GM12878 (cell line): ENCODE results near the gene LPIN2. TPM values are rescaled to one million over a fixed set of nuclear protein-coding genes. Genes with fewer than 3 reads are reported as not detected.

Experiments
- ASH2L ChIP-seq: fragments of 300-600, 200-600 bp; sonication (generic); IDR thresholded peaks from 2 replicates; pipeline ENCODE4 v1.6.1; 2017; ENCODE audit warnings: low read depth, mild to moderate bottlenecking, borderline replicate concordance
- BACH1 ChIP-seq: fragments of 450-650 bp; IDR thresholded peaks from 2 replicates; pipeline ENCODE4 v1.6.1; 2017; ENCODE audit warnings: mild to moderate bottlenecking, borderline replicate concordance
- CEBPB ChIP-seq, 2 experiments: fragments of 150-350 bp in 1 of 2; IDR thresholded peaks; 2 replicates each; pipeline ENCODE4 v1.6.1; 2012 to 2014; ENCODE audit warnings: low read depth in 2 of 2, low read length in 2 of 2, borderline replicate concordance in 1 of 2, inconsistent platforms in 1 of 2
- CEBPZ ChIP-seq: fragments of 150-350 bp; IDR thresholded peaks from 2 replicates; pipeline ENCODE4 v1.6.1; 2016; ENCODE audit warnings: low read depth, low read length
- CREM ChIP-seq: IDR thresholded peaks from 2 replicates; pipeline ENCODE4 v1.6.1; 2014; ENCODE audit warnings: antibody characterized with exemption, low read depth
- CUX1 ChIP-seq: IDR thresholded peaks from 2 replicates; pipeline ENCODE4 v1.6.1; 2012; ENCODE audit warnings: improper control_type of control experiment, low read depth, low read length; ENCODE audit not compliant: insufficient replicate concordance
- HCFC1 ChIP-seq: fragments of 150-350 bp; IDR thresholded peaks from 2 replicates; pipeline ENCODE4 v1.6.1; 2014; ENCODE audit warnings: low read length
- HDGF ChIP-seq: fragments of 450-650 bp; IDR thresholded peaks from 2 replicates; pipeline ENCODE4 v1.6.1; 2016; ENCODE audit warnings: antibody characterized with exemption
- IRF4 ChIP-seq: IDR thresholded peaks from 2 replicates; pipeline ENCODE4 v1.6.1; 2011; ENCODE audit warnings: low read depth, low read length
- JUND ChIP-seq: IDR thresholded peaks from 2 replicates; pipeline ENCODE4 v1.6.1; 2012; ENCODE audit warnings: low read depth, mild to moderate bottlenecking, low read length, improper control_type of control experiment, moderate library complexity
- MTA2 ChIP-seq: fragments of 450-650 bp; IDR thresholded peaks from 2 replicates; pipeline ENCODE4 v1.6.1; 2016; ENCODE audit warnings: low read depth, mild to moderate bottlenecking, moderate library complexity
- NKRF ChIP-seq: fragments of 450-650 bp; conservative IDR thresholded peaks from 2 replicates; pipeline ENCODE4 v1.6.1; 2017; ENCODE audit warnings: mild to moderate bottlenecking, moderate library complexity
- POLR2AphosphoS5 ChIP-seq: IDR thresholded peaks from 2 replicates; pipeline ENCODE4 v1.6.1; 2011; ENCODE audit warnings: mild to moderate bottlenecking, low read length, inconsistent platforms
- RUNX3 ChIP-seq: IDR thresholded peaks from 2 replicates; pipeline ENCODE4 v1.6.1; 2012; ENCODE audit warnings: low read length, inconsistent platforms
- YY1 ChIP-seq: IDR thresholded peaks from 2 replicates; pipeline ENCODE4 v1.6.1; 2011; ENCODE audit warnings: low read depth, mild to moderate bottlenecking, low read length
- ZBTB4 ChIP-seq: fragments of 450-650 bp; formaldehyde crosslinking; IDR thresholded peaks from 2 replicates; pipeline ENCODE4 v1.4.0; 2022; ENCODE audit warnings: mild to moderate bottlenecking, moderate library complexity
- polyA plus RNA-seq, 11 experiments: library from polyadenylated mRNA; depleted of rRNA in 4 of 11; unstranded in 6 of 11; stranded (reverse) in 5 of 11; fragments of >200 nt; fragmentation: Nextera tagmentation in 4 of 11; fragmentation: Illumina TruSeq in 1 of 11; extraction: Ambion mirVana in 4 of 11; extraction: Trizol in 1 of 11; gene quantifications; 1 replicate in 1 of 11; 2 replicates in 10 of 11; pipeline versions ENCODE4 v1.2.1 to v1.2.3, GENCODE V29; 2011 to 2016; ENCODE audit warnings: inconsistent platforms in 2 of 11, missing spikeins in 2 of 11, low read depth in 1 of 11
- total RNA-seq, 4 experiments: library from RNA; depleted of rRNA in 3 of 4; stranded (reverse); fragments of >200 nt in 3 of 4; fragmentation: Illumina TruSeq in 1 of 4; extraction: Trizol in 1 of 4; gene quantifications; 2 replicates each; pipeline versions ENCODE4 v1.2.1 to v1.2.3, GENCODE V29; 2013 to 2021

Gene LPIN2
- total and polyA plus RNA-seq, 10 of the 15 experiments (the other 5 are each of a cell fraction or from before 2014, with no cell fraction given) = 4.1 to 28.0 (median 15.9) TPM

GRCh38 chr18:2971741-2972552 lies 41.0 kb downstream of the LPIN2 start (continued):
- no peak for TF ChIP-seq BACH1
- TF ChIP-seq RUNX3 = peak; percentile 84
- TF ChIP-seq POLR2AphosphoS5 = peak; percentile 90
- TF ChIP-seq CREM = peak; percentile 70
- peak; percentile 81; the same call in 1 of the 2 replicates for TF ChIP-seq HDGF
- no peak for TF ChIP-seq CUX1
- TF ChIP-seq IRF4 = no peak
- no peak; a peak in 1 of 4 replicates for TF ChIP-seq CEBPB (IDR thresholded peaks at IDR 0.05; ENCODE audit: borderline replicate concordance in 1 of 2, low read depth in 2 of 2, low read length in 2 of 2)
- no peak for TF ChIP-seq ZBTB4 (CRISPR knock-in tag)
- TF ChIP-seq HCFC1 = no peak
- TF ChIP-seq YY1 = no peak
- peak; percentile 37; the same call in 1 of the 2 replicates for TF ChIP-seq ASH2L
- no peak for TF ChIP-seq JUND
- TF ChIP-seq MTA2 = 0 out of 2 replicates have a peak, but pooled peaks have one; percentile 63
- TF ChIP-seq NKRF = no peak
- no peak for TF ChIP-seq CEBPZ
